PC-9 (cell line): ENCODE results near the gene EAF2. TPM values are rescaled to one million over a fixed set of nuclear protein-coding genes. Genes with fewer than 3 reads are reported as not detected.

ENCODE experiments used
- BruUV-seq: library from RNA; stranded (reverse); fragments of 400-500 nt; replicated peaks from 2 replicates; lab custom pipeline; 2021; lab: Mats Ljungman, UMichigan
- CTCF ChIA-PET: fragments of 300-600 bp; sonication (Branson Sonifier 250); formaldehyde crosslinking; loops from one replicate; lab custom pipeline; 2022; ENCODE audit warnings: antibody characterized with exemption; lab: Charles Lee
- POLR2A ChIA-PET: fragments of 300-600 bp; sonication (Branson Sonifier 250); formaldehyde crosslinking; loops from one replicate; lab custom pipeline; 2022; ENCODE audit warnings: antibody characterized with exemption; ENCODE audit not compliant: unreplicated experiment; lab: Charles Lee
- DNase-seq, 2 experiments: peaks; one replicate each; pipeline versions ENCODE4 v3.0.0 to v3.0.0-alpha.2; 2015 to 2022; ENCODE audit warnings: mixed read lengths in 1 of 2
- H2AFZ ChIP-seq: fragments of 200-600 bp; sonication (generic); 2 replicates; pipeline ENCODE4 v1.8.1; 2017; ENCODE audit warnings: antibody characterized with exemption
- H3F3A ChIP-seq: fragments of 200-600 bp; sonication (generic); 2 replicates; pipeline ENCODE4 v1.8.1; 2017; ENCODE audit warnings: antibody characterized with exemption, mild to moderate bottlenecking, low read depth; ENCODE audit not compliant: insufficient read depth
- H3K27ac ChIP-seq: fragments of 200-600 bp; sonication (generic); 2 replicates; pipeline ENCODE4 v1.6.1; 2016; ENCODE audit warnings: mixed run types
- H3K27me3 ChIP-seq: fragments of 200-600 bp; sonication (generic); 2 replicates; pipeline ENCODE4 v1.6.1; 2016; ENCODE audit warnings: low read depth, mixed run types; ENCODE audit not compliant: insufficient read depth
- H3K36me3 ChIP-seq: fragments of 200-600 bp; sonication (generic); 2 replicates; pipeline ENCODE4 v1.6.1; 2016; ENCODE audit warnings: low read depth, mixed run types
- H3K4me1 ChIP-seq: fragments of 200-600 bp; sonication (generic); replicated peaks from 2 replicates; pipeline ENCODE4 v1.6.1; 2016; ENCODE audit warnings: mixed run types; ENCODE audit not compliant: insufficient read depth
- H3K4me2 ChIP-seq: fragments of 200-600 bp; sonication (generic); 2 replicates; pipeline ENCODE4 v1.6.1; 2017; ENCODE audit warnings: mixed run types
- H3K4me3 ChIP-seq: fragments of 200-600 bp; sonication (generic); 2 replicates; pipeline ENCODE4 v1.6.1; 2016; ENCODE audit warnings: mixed run types
- H3K79me2 ChIP-seq: fragments of 200-600 bp; sonication (generic); 2 replicates; pipeline ENCODE4 v1.6.1; 2017; ENCODE audit warnings: low read depth, mixed run types
- H3K9me2 ChIP-seq: fragments of 200-600 bp; sonication (generic); 2 replicates; pipeline ENCODE4 v1.8.1; 2017; ENCODE audit warnings: mild to moderate bottlenecking; ENCODE audit not compliant: insufficient read depth
- H3K9me3 ChIP-seq: fragments of 200-600 bp; sonication (generic); 2 replicates; pipeline ENCODE4 v1.8.1; 2016; ENCODE audit warnings: low read depth; ENCODE audit not compliant: insufficient read depth
- H4K20me1 ChIP-seq: fragments of 200-600 bp; sonication (generic); 2 replicates; pipeline ENCODE4 v1.8.1; 2017; ENCODE audit not compliant: insufficient read depth
- EZH2 ChIP-seq: fragments of 200-600 bp; sonication (generic); IDR thresholded peaks from 2 replicates; pipeline ENCODE4 v1.8.0; 2017; ENCODE audit warnings: antibody characterized with exemption, low read depth
- intact Hi-C: fragments of 100-400 bp; cut with micrococcal nuclease; formaldehyde crosslinking; loops from one replicate; pipeline ENCODE4 v1.10.0; 2022; ENCODE audit not compliant: unreplicated experiment
- total RNA-seq: library from RNA; stranded (reverse); gene quantifications from 2 replicates; pipeline ENCODE4 v1.2.3, GENCODE V29; 2021
- TF ChIP-seq, protein P1 (sequence below): fragments of 200-600 bp; sonication (generic); conservative IDR thresholded peaks from 2 replicates; pipeline ENCODE4 v1.6.1; 2017; ENCODE audit warnings: mixed run types, antibody characterized with exemption, mild to moderate bottlenecking, moderate library complexity

Gene EAF2
- total RNA-seq, 1 experiment from 2014 or later, result 2.0 TPM

DNA sequence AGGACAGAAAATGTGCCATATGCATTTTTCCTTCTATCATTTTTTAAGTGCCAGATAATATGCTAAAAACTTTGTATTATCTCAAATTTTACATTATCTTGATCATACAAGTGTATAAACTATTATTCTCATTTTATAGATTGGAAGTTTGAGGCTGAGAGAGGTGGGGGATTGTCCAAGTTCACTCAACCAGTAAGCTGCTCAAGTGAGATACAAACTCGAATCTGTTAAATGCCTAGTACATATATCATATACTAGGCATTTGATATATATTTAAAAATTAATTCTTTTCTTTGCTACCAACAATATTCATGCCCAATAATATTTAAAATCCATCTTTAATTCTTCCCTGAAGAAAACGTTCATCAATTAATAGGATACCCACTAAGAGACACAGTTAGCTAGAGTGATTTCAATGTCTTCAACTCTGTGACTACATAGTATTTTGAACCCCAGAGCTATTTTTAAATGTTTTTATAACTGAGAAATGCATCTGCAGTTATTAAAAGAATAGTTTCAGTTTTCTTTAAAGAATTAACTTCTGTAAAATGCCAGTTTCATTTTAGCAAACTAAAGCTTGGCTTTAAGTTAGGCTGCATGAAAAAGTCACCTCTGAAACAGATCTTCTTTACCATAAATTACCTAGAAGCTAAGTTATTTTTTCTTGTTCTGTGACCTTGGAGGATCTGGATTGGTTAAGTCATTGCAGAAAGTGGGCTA, 40.6 kb upstream of the EAF2 start:
- Histone ChIP-seq H3K27ac (no peak overlapping the region), H3K9me3 (no peaks in the 10 kb centered on the region), H3K36me3 (0 out of 2 replicates have a peak, but pooled peaks cover 6% of the 10 kb centered on the region), H3F3A (no peaks in the 10 kb centered on the region), H3K79me2 (no peaks in the 10 kb centered on the region), H2AFZ (no peak overlapping the region), H3K9me2 (no peaks in the 10 kb centered on the region), H3K27me3 (no peaks in the 10 kb centered on the region), H3K4me1 (no peaks in the 10 kb centered on the region), H3K4me2 (no peak overlapping the region), H4K20me1 (no peaks in the 10 kb centered on the region), H3K4me3 (no peak overlapping the region)
- intact Hi-C loops, result no loop called here
- CTCF ChIA-PET, result no interaction called here
- no peak for DNase-seq
- TF ChIP-seq, protein P1, sequence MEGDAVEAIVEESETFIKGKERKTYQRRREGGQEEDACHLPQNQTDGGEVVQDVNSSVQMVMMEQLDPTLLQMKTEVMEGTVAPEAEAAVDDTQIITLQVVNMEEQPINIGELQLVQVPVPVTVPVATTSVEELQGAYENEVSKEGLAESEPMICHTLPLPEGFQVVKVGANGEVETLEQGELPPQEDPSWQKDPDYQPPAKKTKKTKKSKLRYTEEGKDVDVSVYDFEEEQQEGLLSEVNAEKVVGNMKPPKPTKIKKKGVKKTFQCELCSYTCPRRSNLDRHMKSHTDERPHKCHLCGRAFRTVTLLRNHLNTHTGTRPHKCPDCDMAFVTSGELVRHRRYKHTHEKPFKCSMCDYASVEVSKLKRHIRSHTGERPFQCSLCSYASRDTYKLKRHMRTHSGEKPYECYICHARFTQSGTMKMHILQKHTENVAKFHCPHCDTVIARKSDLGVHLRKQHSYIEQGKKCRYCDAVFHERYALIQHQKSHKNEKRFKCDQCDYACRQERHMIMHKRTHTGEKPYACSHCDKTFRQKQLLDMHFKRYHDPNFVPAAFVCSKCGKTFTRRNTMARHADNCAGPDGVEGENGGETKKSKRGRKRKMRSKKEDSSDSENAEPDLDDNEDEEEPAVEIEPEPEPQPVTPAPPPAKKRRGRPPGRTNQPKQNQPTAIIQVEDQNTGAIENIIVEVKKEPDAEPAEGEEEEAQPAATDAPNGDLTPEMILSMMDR, result no peak
- TF ChIP-seq EZH2, result no peak
- POLR2A ChIA-PET, result no interaction called here
- no TSS peak for BruUV-seq

DNA sequence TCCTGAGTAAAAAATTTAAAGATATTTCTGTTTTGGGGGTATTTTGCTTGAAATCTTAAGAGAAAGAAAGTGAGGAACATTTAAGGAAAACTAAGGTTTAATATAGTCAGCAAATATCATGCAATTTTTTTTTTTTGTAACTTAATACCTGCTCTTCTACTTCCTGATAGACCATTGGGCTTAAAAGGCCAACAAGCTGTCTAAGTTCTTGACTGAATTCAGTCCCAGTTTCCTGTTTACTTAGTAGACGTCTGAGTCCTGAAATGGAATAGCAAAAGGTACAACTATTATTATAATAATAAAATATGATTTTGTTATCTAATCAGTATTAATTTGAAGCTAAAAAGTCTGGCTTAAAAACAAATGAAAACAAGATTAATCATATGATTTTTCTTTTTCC, 38.0 kb upstream of the EAF2 start:
- no peaks in the 10 kb centered on the region for H3K27me3 ChIP-seq
- H3F3A ChIP-seq, result no peaks in the 10 kb centered on the region
- TF ChIP-seq, protein P1, result no peak
- TF ChIP-seq EZH2, result no peak
- ChIA-PET POLR2A (no interaction called here), CTCF (no interaction called here)
- H3K36me3 ChIP-seq, result 0 out of 2 replicates have a peak, but pooled peaks cover 3% of the 10 kb centered on the region
- H4K20me1 ChIP-seq, result no peaks in the 10 kb centered on the region
- H3K4me3 ChIP-seq, result no peak overlapping the region
- DNase-seq, result no peak
- no peak overlapping the region for H2AFZ ChIP-seq
- no peaks in the 10 kb centered on the region for H3K9me2 ChIP-seq
- no peaks in the 10 kb centered on the region for H3K4me1 ChIP-seq
- intact Hi-C loops, result no loop called here
- no peak overlapping the region for H3K4me2 ChIP-seq
- BruUV-seq, result no TSS peak
- no peaks in the 10 kb centered on the region for H3K9me3 ChIP-seq
- no peak overlapping the region for H3K27ac ChIP-seq
- no peaks in the 10 kb centered on the region for H3K79me2 ChIP-seq

DNA sequence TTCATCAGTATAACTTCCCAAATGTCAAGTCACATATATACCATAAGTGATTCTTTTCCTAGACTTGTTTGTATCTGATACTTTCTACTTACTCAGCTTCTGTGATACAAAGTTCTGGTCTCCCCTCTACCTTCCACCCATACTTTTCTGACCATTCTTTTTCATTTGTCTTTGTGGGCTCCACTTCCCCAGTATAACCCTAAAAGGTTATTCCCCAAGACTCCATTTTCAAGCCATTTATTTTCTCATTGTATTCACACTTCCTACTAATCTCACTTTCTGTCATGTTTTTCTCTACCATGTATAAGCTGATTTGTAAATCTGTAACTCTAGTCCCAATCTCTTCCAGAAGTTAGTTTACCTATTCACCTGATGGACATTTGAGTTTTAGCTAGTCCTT, 34.1 kb upstream of the EAF2 start:
- intact Hi-C loops, result no loop called here
- Histone ChIP-seq H2AFZ (no peak overlapping the region), H3K4me1 (no peaks in the 10 kb centered on the region), H3K27me3 (no peaks in the 10 kb centered on the region), H3K9me2 (no peaks in the 10 kb centered on the region), H3K4me3 (no peak overlapping the region), H3F3A (no peaks in the 10 kb centered on the region), H4K20me1 (no peaks in the 10 kb centered on the region), H3K79me2 (no peaks in the 10 kb centered on the region), H3K4me2 (no peak overlapping the region), H3K27ac (no peak overlapping the region), H3K36me3 (no peaks in the 10 kb centered on the region), H3K9me3 (no peaks in the 10 kb centered on the region)
- ChIA-PET POLR2A (no interaction called here), CTCF (no interaction called here)
- no peak for DNase-seq
- BruUV-seq, result no TSS peak
- TF ChIP-seq, protein P1, result no peak
- no peak for TF ChIP-seq EZH2
